ENCODE data around the gene MRPL23. TPM values are rescaled to one million over a fixed set of nuclear protein-coding genes. Genes with fewer than 3 reads are reported as not detected.

MRPL23 gene
- total RNA-seq, 1 donor from 2014 or later = 26.9 TPM

- no peak for DNase-seq (ENCODE audit: low read depth)
- Histone ChIP-seq H3K27me3 (ENCODE audit: insufficient read depth, low read length) (no peaks in the 10 kb centered on the region), H3K27ac (ENCODE audit: low read depth, low read length) (no peak overlapping the region), H3K4me2 (ENCODE audit: low read length) (no peak overlapping the region), H3K4me1 (ENCODE audit: insufficient read depth, low read length) (no peaks in the 10 kb centered on the region), H3K4me3 (ENCODE audit: insufficient read depth, low read depth, low read length) (no peak overlapping the region), H4K20me1 (ENCODE audit: insufficient read depth, low read length) (no peaks in the 10 kb centered on the region), H3K9ac (ENCODE audit: low read length) (no peak overlapping the region), H2AFZ (ENCODE audit: low read depth, low read length) (no peak overlapping the region), H3K9me3 (ENCODE audit: insufficient read depth, low read depth, low read length) (no peaks in the 10 kb centered on the region), H3K79me2 (ENCODE audit: insufficient read depth, low read length) (no peaks in the 10 kb centered on the region), H3K36me3 (ENCODE audit: insufficient read depth, low read length) (no peaks in the 10 kb centered on the region)
- Mint-ChIP-seq H3K27me3 (ENCODE audit: low read depth, unreplicated experiment) (no peaks in the 10 kb centered on the region), H3K4me1 (ENCODE audit: low read depth, unreplicated experiment) (no peaks in the 10 kb centered on the region), H3K9me3 (ENCODE audit: unreplicated experiment) (no peaks in the 10 kb centered on the region), H3K27ac (ENCODE audit: unreplicated experiment) (no peak overlapping the region), H3K36me3 (ENCODE audit: low read depth, unreplicated experiment) (no peaks in the 10 kb centered on the region), H3K4me3 (ENCODE audit: unreplicated experiment) (no peak overlapping the region)
- FAIRE-seq = no peak
- TF ChIP-seq EZH2 (IDR thresholded peaks at IDR 0.05; ENCODE audit: insufficient read depth, low read length) (no peak), CTCF (IDR thresholded peaks at IDR 0.05; ENCODE audit: insufficient read depth, low read depth, low read length) (no peak)
These were observed 583 bp downstream of the MRPL23 start for GRCh38 chr11:1947592-1948237.

- no peaks in the 10 kb centered on the region for H3K27me3 Mint-ChIP-seq (ENCODE audit: low read depth, unreplicated experiment)
- no peaks in the 10 kb centered on the region for H3K36me3 Mint-ChIP-seq (ENCODE audit: low read depth, unreplicated experiment)
These were observed 1.3 kb downstream of the MRPL23 start for GRCh38 chr11:1948389-1948788.

More at GRCh38 chr11:1948389-1948788, 1.3 kb downstream of the MRPL23 start:
- no peak overlapping the region for H3K27ac Mint-ChIP-seq (ENCODE audit: unreplicated experiment)
- H3K9ac ChIP-seq (ENCODE audit: low read length) = no peak overlapping the region
- H3K4me3 Mint-ChIP-seq (ENCODE audit: unreplicated experiment) = no peak overlapping the region
- no peak overlapping the region for H3K4me2 ChIP-seq (ENCODE audit: low read length)
- H2AFZ ChIP-seq (ENCODE audit: low read depth, low read length) = no peak overlapping the region
- no peaks in the 10 kb centered on the region for H3K4me1 Mint-ChIP-seq (ENCODE audit: low read depth, unreplicated experiment)
- H3K9me3 Mint-ChIP-seq (ENCODE audit: unreplicated experiment) = no peaks in the 10 kb centered on the region
- no peak for FAIRE-seq
- no peak overlapping the region for H3K27ac ChIP-seq (ENCODE audit: low read depth, low read length)
- no peaks in the 10 kb centered on the region for H3K79me2 ChIP-seq (ENCODE audit: insufficient read depth, low read length)
- no peak for DNase-seq (ENCODE audit: low read depth)
- TF ChIP-seq EZH2 (IDR thresholded peaks at IDR 0.05; ENCODE audit: insufficient read depth, low read length) = no peak
- TF ChIP-seq CTCF (IDR thresholded peaks at IDR 0.05; ENCODE audit: insufficient read depth, low read depth, low read length) = no peak
- no peaks in the 10 kb centered on the region for H3K27me3 ChIP-seq (ENCODE audit: insufficient read depth, low read length)
- H4K20me1 ChIP-seq (ENCODE audit: insufficient read depth, low read length) = no peaks in the 10 kb centered on the region
- no peak overlapping the region for H3K4me3 ChIP-seq (ENCODE audit: insufficient read depth, low read depth, low read length)
- no peaks in the 10 kb centered on the region for H3K4me1 ChIP-seq (ENCODE audit: insufficient read depth, low read length)
- no peaks in the 10 kb centered on the region for H3K36me3 ChIP-seq (ENCODE audit: insufficient read depth, low read length)
- no peaks in the 10 kb centered on the region for H3K9me3 ChIP-seq (ENCODE audit: insufficient read depth, low read depth, low read length)

Data from astrocyte (in vitro differentiated cells and primary cell).